OCI-LY7 (cell line): ENCODE results near the gene C1QBP. TPM values are rescaled to one million over a fixed set of nuclear protein-coding genes. Genes with fewer than 3 reads are reported as not detected.

Experiments used
- BruUV-seq: library from RNA; stranded (reverse); fragments of 400-500 nt; replicated peaks from 2 replicates; lab custom pipeline; 2021; lab: Mats Ljungman, UMichigan
- CTCF ChIA-PET: fragments of 300-600 bp; sonication (Branson Sonifier 250); formaldehyde crosslinking; loops from one replicate; lab custom pipeline; 2022; ENCODE audit warnings: antibody characterized with exemption; ENCODE audit not compliant: unreplicated experiment; lab: Charles Lee
- POLR2A ChIA-PET: fragments of 300-600 bp; sonication (Branson Sonifier 250); formaldehyde crosslinking; loops from one replicate; lab custom pipeline; 2022; ENCODE audit warnings: antibody characterized with exemption; lab: Charles Lee
- DNase-seq: peaks from one replicate; pipeline ENCODE4 v3.0.0-alpha.2; 2015; ENCODE audit warnings: low spot score
- H2AFZ ChIP-seq: fragments of 200-600 bp; sonication (generic), shearing (Covaris generic); 2 replicates; pipeline ENCODE4 v1.6.1; 2014; ENCODE audit warnings: mild to moderate bottlenecking, antibody characterized with exemption, low read length, moderate library complexity
- H3K27ac ChIP-seq: fragments of 200-600 bp; sonication (generic); 2 replicates; pipeline ENCODE4 v1.5.1; 2014; ENCODE audit warnings: mixed run types, low read depth, mild to moderate bottlenecking, moderate library complexity, low read length, inconsistent platforms; ENCODE audit not compliant: poor library complexity, severe bottlenecking
- H3K36me3 ChIP-seq: fragments of 200-600 bp; sonication (generic); 2 replicates; pipeline ENCODE4 v1.6.1; 2014; ENCODE audit warnings: mild to moderate bottlenecking, antibody characterized with exemption, low read length, moderate library complexity, mixed read lengths; ENCODE audit not compliant: insufficient read depth
- H3K4me1 ChIP-seq: fragments of 200-600 bp; sonication (generic); 2 replicates; pipeline ENCODE4 v1.5.1; 2014; ENCODE audit warnings: mild to moderate bottlenecking, low read length; ENCODE audit not compliant: insufficient read depth, poor library complexity, severe bottlenecking
- H3K4me2 ChIP-seq: fragments of 200-600 bp; sonication (generic); 2 replicates; pipeline ENCODE4 v1.6.1; 2014; ENCODE audit warnings: mild to moderate bottlenecking, low read length
- H3K4me3 ChIP-seq: fragments of 200-600 bp; sonication (generic); 2 replicates; pipeline ENCODE4 v1.5.1; 2014; ENCODE audit warnings: mild to moderate bottlenecking, low read depth, low read length; ENCODE audit not compliant: poor library complexity, severe bottlenecking
- H3K79me2 ChIP-seq: fragments of 200-600 bp; sonication (generic); 2 replicates; pipeline ENCODE4 v1.6.1; 2016; ENCODE audit warnings: low read depth, mild to moderate bottlenecking, low read length, moderate library complexity, mixed read lengths; ENCODE audit not compliant: insufficient read depth
- H3K9me2 ChIP-seq: fragments of 200-600 bp; sonication (generic); 2 replicates; pipeline ENCODE4 v1.6.1; 2016; ENCODE audit warnings: mild to moderate bottlenecking, low read length, mixed read lengths; ENCODE audit not compliant: insufficient read depth
- H3K9me3 ChIP-seq: fragments of 200-600 bp; sonication (generic); 2 replicates; pipeline ENCODE4 v1.6.1; 2014; ENCODE audit warnings: mild to moderate bottlenecking, mixed run types, low read length, mixed read lengths
- H4K20me1 ChIP-seq: fragments of 200-600 bp; sonication (generic); 2 replicates; pipeline ENCODE4 v1.6.1; 2014; ENCODE audit warnings: mild to moderate bottlenecking, antibody characterized with exemption, low read length, moderate library complexity, mixed read lengths; ENCODE audit not compliant: insufficient read depth
- CTCF ChIP-seq: fragments of 200-600 bp; sonication (generic); conservative IDR thresholded peaks from 2 replicates; pipeline ENCODE4 v1.5.1; 2014; ENCODE audit warnings: mild to moderate bottlenecking, antibody characterized with exemption, low read length, moderate library complexity, mixed read lengths
- EZH2phosphoT487 ChIP-seq: fragments of 200-600 bp; sonication (generic); IDR thresholded peaks from 2 replicates; pipeline ENCODE4 v1.6.1; 2018; ENCODE audit warnings: low read depth, borderline replicate concordance, mild to moderate bottlenecking, mixed run types, antibody characterized with exemption, low read length, moderate library complexity, mixed read lengths
- intact Hi-C: fragments of 100-400 bp; cut with micrococcal nuclease; formaldehyde crosslinking; loops from one replicate; pipeline ENCODE4 v1.10.0; 2022; ENCODE audit not compliant: unreplicated experiment
- total RNA-seq, 2 experiments: library from RNA; depleted of rRNA in 1 of 2; stranded (reverse); fragments of >200 nt in 1 of 2; shearing (Covaris generic) in 1 of 2; gene quantifications; 2 replicates each; pipeline ENCODE4 v1.2.3, GENCODE V29; 2014 to 2022

The C1QBP gene
- total RNA-seq, 2 experiments from 2014 or later = 260 to 322 TPM

- Histone ChIP-seq H3K9me3 (0 out of 2 replicates have a peak, but pooled peaks cover 4% of the 10 kb centered on the region), H3K4me2 (no peak overlapping the region), H3K4me1 (no peaks in the 10 kb centered on the region), H3K79me2 (peaks cover 5% of the 10 kb centered on the region; the same call in 1 of the 2 replicates), H3K27ac (no peak overlapping the region), H2AFZ (no peak overlapping the region), H3K36me3 (peaks cover 99% of the 10 kb centered on the region), H4K20me1 (no peaks in the 10 kb centered on the region), H3K4me3 (no peak overlapping the region), H3K9me2 (no peaks in the 10 kb centered on the region)
- ChIA-PET POLR2A (no interaction called here), CTCF (no interaction called here)
- BruUV-seq = no TSS peak
- DNase-seq = no peak
- intact Hi-C loops = no loop called here
- TF ChIP-seq EZH2phosphoT487 (no peak), CTCF (no peak)
Observed at GRCh38 chr17:5396612-5397011, 42.3 kb downstream of the C1QBP start.

DNA sequence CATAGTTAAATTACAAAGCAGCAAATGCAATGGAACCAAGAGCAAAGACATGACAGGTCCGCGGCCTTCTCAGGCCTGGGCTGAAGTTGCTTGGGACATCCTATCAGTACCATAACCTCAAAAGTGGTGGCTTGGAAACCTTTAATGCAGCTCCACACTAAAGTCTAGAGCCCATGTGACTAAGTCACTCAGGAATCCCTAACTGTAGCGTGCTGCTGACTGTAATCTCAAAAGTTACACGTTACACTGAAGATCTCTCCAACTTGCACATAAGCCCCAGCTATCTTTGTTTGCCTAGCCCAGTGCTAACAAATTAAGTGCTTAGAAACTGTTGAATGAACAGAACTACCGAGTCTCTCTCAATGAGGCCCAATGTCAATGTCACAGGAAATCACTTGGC is 47.3 kb downstream of the C1QBP start:
- Histone ChIP-seq H2AFZ (no peak overlapping the region), H3K9me3 (no peaks in the 10 kb centered on the region), H3K4me3 (no peak overlapping the region), H4K20me1 (no peaks in the 10 kb centered on the region), H3K9me2 (no peaks in the 10 kb centered on the region), H3K79me2 (no peaks in the 10 kb centered on the region), H3K27ac (no peak overlapping the region), H3K4me1 (peaks cover 5% of the 10 kb centered on the region), H3K36me3 (peaks cover 98% of the 10 kb centered on the region), H3K4me2 (no peak overlapping the region)
- BruUV-seq = no TSS peak
- intact Hi-C loops = no loop called here
- ChIA-PET POLR2A (interaction anchor here (0.6 kb wide), 1 partner anchor 25 kb away, joined by 7 read pairs; no protein-coding TSS in a partner anchor), CTCF (no interaction called here)
- no peak for DNase-seq
- TF ChIP-seq CTCF (no peak), EZH2phosphoT487 (no peak)

Other genes with a start within 250 kb of the C1QBP start
- 42.5 and 43.4 TPM in 2 replicates for gene ZNF594, start 247.3 kb downstream of the C1QBP start, total RNA-seq (2014; rRNA removed; shearing (Covaris generic))
- 32.1 and 35.2 TPM in 2 replicates for gene ZNF594, start 247.3 kb downstream of the C1QBP start, total RNA-seq (2022)
- 0.88 and 3.0 TPM in 2 replicates for gene SCIMP, start 204.3 kb downstream of the C1QBP start, total RNA-seq (2014; rRNA removed; shearing (Covaris generic))
- 0.27 and 0.72 TPM in 2 replicates for gene SCIMP, start 204.3 kb downstream of the C1QBP start, total RNA-seq (2022)
- 53.2 and 58.6 TPM in 2 replicates for gene RABEP1, start 156.9 kb downstream of the C1QBP start, total RNA-seq (2014; rRNA removed; shearing (Covaris generic))
- gene RABEP1, start 156.9 kb downstream of the C1QBP start, total RNA-seq (2022) = 60.8 and 70.9 TPM in 2 replicates
- 214 and 238 TPM in 2 replicates for gene NUP88, start 19.5 kb downstream of the C1QBP start, total RNA-seq (2014; rRNA removed; shearing (Covaris generic))
- 262 and 267 TPM in 2 replicates for gene NUP88, start 19.5 kb downstream of the C1QBP start, total RNA-seq (2022)
- gene RPAIN, start 19.0 kb downstream of the C1QBP start, total RNA-seq (2014; rRNA removed; shearing (Covaris generic)) = 86.3 and 99.6 TPM in 2 replicates
- gene RPAIN, start 19.0 kb downstream of the C1QBP start, total RNA-seq (2022) = 88.9 and 108 TPM in 2 replicates
- 19.1 and 24.0 TPM in 2 replicates for gene DHX33, start 29.8 kb upstream of the C1QBP start, total RNA-seq (2014; rRNA removed; shearing (Covaris generic))
- 35.2 and 38.4 TPM in 2 replicates for gene DHX33, start 29.8 kb upstream of the C1QBP start, total RNA-seq (2022)
- gene DERL2, start 47.0 kb upstream of the C1QBP start, total RNA-seq (2014; rRNA removed; shearing (Covaris generic)) = 25.8 and 28.1 TPM in 2 replicates
- gene DERL2, start 47.0 kb upstream of the C1QBP start, total RNA-seq (2022) = 56.3 and 56.9 TPM in 2 replicates
- gene MIS12, start 47.4 kb upstream of the C1QBP start, total RNA-seq (2014; rRNA removed; shearing (Covaris generic)) = 21.0 and 26.4 TPM in 2 replicates
- 35.0 and 36.3 TPM in 2 replicates for gene MIS12, start 47.4 kb upstream of the C1QBP start, total RNA-seq (2022)
- gene NLRP1, start 145.4 kb upstream of the C1QBP start, total RNA-seq (2014; rRNA removed; shearing (Covaris generic)) = 14.3 and 18.7 TPM in 2 replicates
- gene NLRP1, start 145.4 kb upstream of the C1QBP start, total RNA-seq (2022) = 24.6 and 27.5 TPM in 2 replicates